H1 (cell line): ENCODE measurements around the gene PF4V1.

Experiments used
- CTCF ChIP-seq, 3 experiments: IDR thresholded peaks; 1 replicate in 2 of 3; 2 replicates in 1 of 3; pipeline versions ENCODE4 v1.5.1 to v1.6.1; 2011; ENCODE audit warnings: low read length in 3 of 3, mild to moderate bottlenecking in 3 of 3, inconsistent platforms in 2 of 3, low read depth in 1 of 3, moderate library complexity in 1 of 3; ENCODE audit not compliant: insufficient read depth in 1 of 3; ENCODE audit errors: control extremely low read depth in 1 of 3
- EZH2 ChIP-seq: fragments of 200-600 bp; sonication (generic); IDR thresholded peaks from 2 replicates; pipeline ENCODE4 v1.7.1; 2012; ENCODE audit warnings: low read depth, mild to moderate bottlenecking, moderate library complexity, low read length, inconsistent platforms; ENCODE audit not compliant: severe bottlenecking
- HDAC6 ChIP-seq: IDR thresholded peaks from one replicate; pipeline ENCODE4 v1.7.1; 2012; ENCODE audit warnings: low read depth, mild to moderate bottlenecking, inconsistent platforms, low read length, moderate library complexity
- POLR2A ChIP-seq, 2 experiments: IDR thresholded peaks; 1 replicate in 1 of 2; 2 replicates in 1 of 2; pipeline ENCODE4 v1.6.1; 2011; ENCODE audit warnings: low read depth in 2 of 2, low read length in 2 of 2, mild to moderate bottlenecking in 2 of 2; ENCODE audit errors: control extremely low read depth in 1 of 2
- RFX5 ChIP-seq: IDR thresholded peaks from 2 replicates; pipeline ENCODE4 v1.6.1; 2011; ENCODE audit warnings: low read depth, low read length, improper control_type of control experiment, borderline replicate concordance
- SIRT6 ChIP-seq: IDR thresholded peaks from one replicate; pipeline ENCODE4 v1.7.1; 2012; ENCODE audit warnings: low read length, inconsistent platforms
- SP1 ChIP-seq: IDR thresholded peaks from 2 replicates; pipeline ENCODE4 v1.6.1; 2011; ENCODE audit warnings: low read depth, low read length
- TCF12 ChIP-seq: IDR thresholded peaks from 2 replicates; pipeline ENCODE4 v1.6.1; 2011; ENCODE audit warnings: low read depth, mild to moderate bottlenecking, low read length
- USF2 ChIP-seq: IDR thresholded peaks from 2 replicates; pipeline ENCODE4 v1.6.1; 2011; ENCODE audit warnings: low read length, improper control_type of control experiment
- YY1 ChIP-seq: IDR thresholded peaks from 2 replicates; pipeline ENCODE4 v1.6.1; 2011; ENCODE audit warnings: low read depth, mild to moderate bottlenecking, low read length
- ZNF274 ChIP-seq: IDR thresholded peaks from 2 replicates; pipeline ENCODE4 v1.7.0; 2012; ENCODE audit warnings: low read length, borderline replicate concordance; ENCODE audit errors: extremely low read depth

- no peak for TF ChIP-seq TCF12
- no peak for TF ChIP-seq USF2
- no peak for TF ChIP-seq EZH2
- TF ChIP-seq CTCF (IDR thresholded peaks at IDR 0.05; ENCODE audit: control extremely low read depth in 1 of 3, insufficient read depth in 1 of 3, low read depth in 1 of 3, low read length in 3 of 3): no peak
- TF ChIP-seq POLR2A (IDR thresholded peaks at IDR 0.05; ENCODE audit: control extremely low read depth in 1 of 2, low read depth in 2 of 2, low read length in 2 of 2): no peak
- TF ChIP-seq RFX5: no peak
- TF ChIP-seq SP1: no peak
- no peak for TF ChIP-seq SIRT6
- TF ChIP-seq YY1: no peak
- no peak for TF ChIP-seq HDAC6
- TF ChIP-seq ZNF274: no peak
These were observed 24.1 kb upstream of the PF4V1 start for GRCh38 chr4:73828956-73829355.
